ENCODE measurements around the gene OLFM2.

Gene OLFM2

GRCh38 chr19:9941671-9942070 lies 5.4 kb upstream of the OLFM2 start:
- H3K36me3 ChIP-seq (ENCODE audit: control insufficient read depth in 2 of 2, insufficient read depth in 2 of 2, low read length in 2 of 2) = no peaks in the 10 kb centered on the region
- no peak overlapping the region for H3K9ac ChIP-seq (ENCODE audit: low read length in 2 of 2)
- peaks cover 4 to 10% of the 10 kb centered on the region in 2 donors for H3K9me3 ChIP-seq (ENCODE audit: control insufficient read depth in 2 of 2, low read length in 2 of 2)
- peaks cover 7% of the 10 kb centered on the region for H3K4me1 ChIP-seq (ENCODE audit: control insufficient read depth, insufficient read depth, low read length)
- no peak overlapping the region for H3K4me3 ChIP-seq (ENCODE audit: low read length in 2 of 2)
- no peak overlapping the region for H3K27ac ChIP-seq (ENCODE audit: low read length)
- peaks cover 6 to 13% of the 10 kb centered on the region in 2 donors for H3K27me3 ChIP-seq (ENCODE audit: control insufficient read depth in 1 of 2, insufficient read depth in 2 of 2, low read length in 2 of 2)

GRCh38 chr19:9941231-9941630 lies 4.9 kb upstream of the OLFM2 start:
- Histone ChIP-seq H3K9ac (ENCODE audit: low read length in 2 of 2) (no peak overlapping the region), H3K4me1 (ENCODE audit: control insufficient read depth, insufficient read depth, low read length) (peaks cover 8% of the 10 kb centered on the region), H3K27ac (ENCODE audit: low read length) (no peak overlapping the region), H3K9me3 (ENCODE audit: control insufficient read depth in 2 of 2, low read length in 2 of 2) (peaks cover 4 to 10% of the 10 kb centered on the region in 2 donors), H3K4me3 (ENCODE audit: low read length in 2 of 2) (no peak overlapping the region), H3K36me3 (ENCODE audit: control insufficient read depth in 2 of 2, insufficient read depth in 2 of 2, low read length in 2 of 2) (no peaks in the 10 kb centered on the region), H3K27me3 (ENCODE audit: control insufficient read depth in 1 of 2, insufficient read depth in 2 of 2, low read length in 2 of 2) (peaks cover 8 to 13% of the 10 kb centered on the region in 2 donors)

GRCh38 chr19:9940778-9941177 lies 4.5 kb upstream of the OLFM2 start:
- H3K36me3 ChIP-seq (ENCODE audit: control insufficient read depth in 2 of 2, insufficient read depth in 2 of 2, low read length in 2 of 2) = no peaks in the 10 kb centered on the region
- H3K27ac ChIP-seq (ENCODE audit: low read length) = no peak overlapping the region
- no peak overlapping the region for H3K9ac ChIP-seq (ENCODE audit: low read length in 2 of 2)
- H3K4me3 ChIP-seq (ENCODE audit: low read length in 2 of 2) = no peak overlapping the region
- H3K4me1 ChIP-seq (ENCODE audit: control insufficient read depth, insufficient read depth, low read length) = peaks cover 8% of the 10 kb centered on the region
- peaks cover 12 to 13% of the 10 kb centered on the region in 2 donors for H3K27me3 ChIP-seq (ENCODE audit: control insufficient read depth in 1 of 2, insufficient read depth in 2 of 2, low read length in 2 of 2)
- peaks cover 4 to 10% of the 10 kb centered on the region in 2 donors for H3K9me3 ChIP-seq (ENCODE audit: control insufficient read depth in 2 of 2, low read length in 2 of 2)

- Histone ChIP-seq H3K27ac (ENCODE audit: low read length) (no peak overlapping the region), H3K9ac (ENCODE audit: low read length in 2 of 2) (no peak overlapping the region), H3K36me3 (ENCODE audit: control insufficient read depth in 2 of 2, insufficient read depth in 2 of 2, low read length in 2 of 2) (no peaks in the 10 kb centered on the region), H3K4me1 (ENCODE audit: control insufficient read depth, insufficient read depth, low read length) (peaks cover 9% of the 10 kb centered on the region), H3K4me3 (ENCODE audit: low read length in 2 of 2) (no peak overlapping the region), H3K9me3 (ENCODE audit: control insufficient read depth in 2 of 2, low read length in 2 of 2) (peaks cover 4 to 10% of the 10 kb centered on the region in 2 donors), H3K27me3 (ENCODE audit: control insufficient read depth in 1 of 2, insufficient read depth in 2 of 2, low read length in 2 of 2) (peaks cover 25 to 26% of the 10 kb centered on the region in 2 donors)
These were observed 3.1 kb upstream of the OLFM2 start for GRCh38 chr19:9939301-9939913.

GRCh38 chr19:9937001-9937411 lies 691 bp upstream of the OLFM2 start:
- Histone ChIP-seq H3K36me3 (ENCODE audit: control insufficient read depth in 2 of 2, insufficient read depth in 2 of 2, low read length in 2 of 2) (no peaks in the 10 kb centered on the region), H3K27me3 (ENCODE audit: control insufficient read depth in 1 of 2, insufficient read depth in 2 of 2, low read length in 2 of 2) (peaks cover 42 to 43% of the 10 kb centered on the region in 2 donors), H3K4me1 (ENCODE audit: control insufficient read depth, insufficient read depth, low read length) (peaks cover 12% of the 10 kb centered on the region), H3K27ac (ENCODE audit: low read length) (no peak overlapping the region), H3K9ac (ENCODE audit: low read length in 2 of 2) (no peak overlapping the region), H3K4me3 (ENCODE audit: low read length in 2 of 2) (no peak overlapping the region), H3K9me3 (ENCODE audit: control insufficient read depth in 2 of 2, low read length in 2 of 2) (peaks cover 4 to 6% of the 10 kb centered on the region in 2 donors)

- Histone ChIP-seq H3K9ac (ENCODE audit: low read length in 2 of 2) (no peak overlapping the region), H3K4me3 (ENCODE audit: low read length in 2 of 2) (peak overlapping the region; percentile 35 to 63), H3K4me1 (ENCODE audit: control insufficient read depth, insufficient read depth, low read length) (peaks cover 16% of the 10 kb centered on the region), H3K27me3 (ENCODE audit: control insufficient read depth in 1 of 2, insufficient read depth in 2 of 2, low read length in 2 of 2) (peaks cover 45 to 46% of the 10 kb centered on the region in 2 donors), H3K27ac (ENCODE audit: low read length) (no peak overlapping the region), H3K36me3 (ENCODE audit: control insufficient read depth in 2 of 2, insufficient read depth in 2 of 2, low read length in 2 of 2) (no peaks in the 10 kb centered on the region), H3K9me3 (ENCODE audit: control insufficient read depth in 2 of 2, low read length in 2 of 2) (no peaks in the 10 kb centered on the region)
These were observed 599 bp downstream of the OLFM2 start for GRCh38 chr19:9935506-9936325.

- H3K36me3 ChIP-seq (ENCODE audit: control insufficient read depth in 2 of 2, insufficient read depth in 2 of 2, low read length in 2 of 2) = no peaks in the 10 kb centered on the region
- H3K27me3 ChIP-seq (ENCODE audit: control insufficient read depth in 1 of 2, insufficient read depth in 2 of 2, low read length in 2 of 2) = peaks cover 44 to 45% of the 10 kb centered on the region in 2 donors
- no peak overlapping the region for H3K9ac ChIP-seq (ENCODE audit: low read length in 2 of 2)
- H3K9me3 ChIP-seq (ENCODE audit: control insufficient read depth in 2 of 2, low read length in 2 of 2) = no peaks in the 10 kb centered on the region
- no peak overlapping the region for H3K4me3 ChIP-seq (ENCODE audit: low read length in 2 of 2)
- peaks cover 16% of the 10 kb centered on the region for H3K4me1 ChIP-seq (ENCODE audit: control insufficient read depth, insufficient read depth, low read length)
- H3K27ac ChIP-seq (ENCODE audit: low read length) = no peak overlapping the region
These were observed 2.0 kb downstream of the OLFM2 start for GRCh38 chr19:9934132-9934950.

GRCh38 chr19:9932835-9933234 lies 3.5 kb downstream of the OLFM2 start:
- Histone ChIP-seq H3K4me3 (ENCODE audit: low read length in 2 of 2) (no peak overlapping the region), H3K27me3 (ENCODE audit: control insufficient read depth in 1 of 2, insufficient read depth in 2 of 2, low read length in 2 of 2) (peaks cover 40 to 45% of the 10 kb centered on the region in 2 donors), H3K36me3 (ENCODE audit: control insufficient read depth in 2 of 2, insufficient read depth in 2 of 2, low read length in 2 of 2) (no peaks in the 10 kb centered on the region), H3K27ac (ENCODE audit: low read length) (no peak overlapping the region), H3K9ac (ENCODE audit: low read length in 2 of 2) (no peak overlapping the region), H3K4me1 (ENCODE audit: control insufficient read depth, insufficient read depth, low read length) (peaks cover 16% of the 10 kb centered on the region), H3K9me3 (ENCODE audit: control insufficient read depth in 2 of 2, low read length in 2 of 2) (no peaks in the 10 kb centered on the region)

GRCh38 chr19:9931629-9932028 lies 4.7 kb downstream of the OLFM2 start:
- no peak overlapping the region for H3K4me3 ChIP-seq (ENCODE audit: low read length in 2 of 2)
- no peaks in the 10 kb centered on the region for H3K36me3 ChIP-seq (ENCODE audit: control insufficient read depth in 2 of 2, insufficient read depth in 2 of 2, low read length in 2 of 2)
- H3K27ac ChIP-seq (ENCODE audit: low read length) = no peak overlapping the region
- H3K9me3 ChIP-seq (ENCODE audit: control insufficient read depth in 2 of 2, low read length in 2 of 2) = no peaks in the 10 kb centered on the region
- peaks cover 12% of the 10 kb centered on the region for H3K4me1 ChIP-seq (ENCODE audit: control insufficient read depth, insufficient read depth, low read length)
- peaks cover 35 to 38% of the 10 kb centered on the region in 2 donors for H3K27me3 ChIP-seq (ENCODE audit: control insufficient read depth in 1 of 2, insufficient read depth in 2 of 2, low read length in 2 of 2)
- H3K9ac ChIP-seq (ENCODE audit: low read length in 2 of 2) = no peak overlapping the region

GRCh38 chr19:9923440-9923839 lies 12.9 kb downstream of the OLFM2 start:
- H3K27me3 ChIP-seq (ENCODE audit: control insufficient read depth in 1 of 2, insufficient read depth in 2 of 2, low read length in 2 of 2) = peaks cover 3 to 4% of the 10 kb centered on the region in 2 donors
- H3K36me3 ChIP-seq (ENCODE audit: control insufficient read depth in 2 of 2, insufficient read depth in 2 of 2, low read length in 2 of 2) = no peaks in the 10 kb centered on the region
- no peak overlapping the region for H3K9ac ChIP-seq (ENCODE audit: low read length in 2 of 2)
- H3K4me1 ChIP-seq (ENCODE audit: control insufficient read depth, insufficient read depth, low read length) = no peaks in the 10 kb centered on the region
- no peak overlapping the region for H3K27ac ChIP-seq (ENCODE audit: low read length)
- no peaks in the 10 kb centered on the region for H3K9me3 ChIP-seq (ENCODE audit: control insufficient read depth in 2 of 2, low read length in 2 of 2)
- no peak overlapping the region for H3K4me3 ChIP-seq (ENCODE audit: low read length in 2 of 2)

Measured in stomach smooth muscle (tissue), 2 donors.